Hepatocyte (in vitro differentiated cells): Measurements from ENCODE around the gene EPS8L3. TPM values are rescaled to one million over a fixed set of nuclear protein-coding genes. Genes with fewer than 3 reads are reported as not detected.

ENCODE experiments used
- DNase-seq: peaks from one replicate; pipeline ENCODE4 v3.0.0-alpha.2; 2016; ENCODE audit warnings: low spot score
- H2AFZ ChIP-seq: fragments of 200-600 bp; sonication (generic); 2 replicates; pipeline ENCODE4 v1.6.0; 2016; ENCODE audit warnings: antibody characterized with exemption, mild to moderate bottlenecking
- H3K27ac ChIP-seq: fragments of 200-600 bp; sonication (generic); 2 replicates; pipeline ENCODE4 v1.5.1; 2016; ENCODE audit warnings: mild to moderate bottlenecking
- H3K27me3 ChIP-seq: fragments of 200-600 bp; sonication (generic); 2 replicates; pipeline ENCODE4 v1.6.1; 2016
- H3K36me3 ChIP-seq: fragments of 200-600 bp; sonication (generic); replicated peaks from 2 replicates; pipeline ENCODE4 v1.5.1; 2016; ENCODE audit warnings: low read depth; ENCODE audit not compliant: insufficient read depth
- H3K4me1 ChIP-seq: fragments of 200-600 bp; sonication (generic); 2 replicates; pipeline ENCODE4 v1.5.1; 2016; ENCODE audit warnings: mild to moderate bottlenecking, moderate library complexity; ENCODE audit not compliant: insufficient read depth
- H3K4me2 ChIP-seq: fragments of 200-600 bp; sonication (generic); 2 replicates; pipeline ENCODE4 v1.6.0; 2016
- H3K4me3 ChIP-seq: fragments of 200-600 bp; sonication (generic); 2 replicates; pipeline ENCODE4 v1.5.1; 2016; ENCODE audit warnings: mild to moderate bottlenecking
- H3K79me2 ChIP-seq: fragments of 200-600 bp; sonication (generic); 2 replicates; pipeline ENCODE4 v1.6.0; 2017; ENCODE audit warnings: mild to moderate bottlenecking
- H3K9me2 ChIP-seq: fragments of 200-600 bp; sonication (generic); replicated peaks from 2 replicates; pipeline ENCODE4 v1.6.0; 2017; ENCODE audit warnings: mild to moderate bottlenecking; ENCODE audit not compliant: insufficient read depth
- H3K9me3 ChIP-seq: fragments of 200-600 bp; sonication (generic); 2 replicates; pipeline ENCODE4 v1.5.1; 2016; ENCODE audit warnings: low read depth, mild to moderate bottlenecking
- H4K20me1 ChIP-seq: fragments of 200-600 bp; sonication (generic); 2 replicates; pipeline ENCODE4 v1.6.0; 2016; ENCODE audit warnings: mild to moderate bottlenecking; ENCODE audit not compliant: insufficient read depth, poor library complexity, severe bottlenecking
- EZH2 ChIP-seq: fragments of 200-600 bp; sonication (generic); IDR thresholded peaks from 2 replicates; pipeline ENCODE4 v1.6.1; 2016; ENCODE audit warnings: antibody characterized with exemption, mild to moderate bottlenecking, borderline replicate concordance
- EZH2phosphoT487 ChIP-seq: fragments of 200-600 bp; sonication (generic); IDR thresholded peaks from one replicate; pipeline ENCODE4 v1.6.1; 2018; ENCODE audit warnings: antibody characterized with exemption, mild to moderate bottlenecking, low read depth, moderate library complexity; ENCODE audit not compliant: unreplicated experiment, severe bottlenecking
- WGBS: methylation state at CpG from one replicate; pipeline ENCODE4 v1.1.6; 2016; ENCODE audit warnings: low lambda C conversion rate; ENCODE audit errors: missing lambda C conversion rate; 5-methylcytosine and 5-hydroxymethylcytosine counted together
- polyA plus RNA-seq: library from polyadenylated mRNA; unstranded; fragments of >200 nt; fragmentation: Nextera tagmentation; extraction: Ambion mirVana; gene quantifications from 2 replicates; pipeline ENCODE4 v1.2.1, GENCODE V29; 2016
- total RNA-seq: library from RNA; depleted of rRNA; stranded (reverse); fragments of >200 nt; gene quantifications from 2 replicates; pipeline ENCODE4 v1.2.3, GENCODE V29; 2014
- TF ChIP-seq, protein P1 (sequence below): fragments of 200-600 bp; sonication (generic); IDR thresholded peaks from 2 replicates; pipeline ENCODE4 v1.5.1; 2016; ENCODE audit warnings: antibody characterized with exemption, mild to moderate bottlenecking; ENCODE audit not compliant: poor library complexity

Gene EPS8L3
- total and polyA plus RNA-seq, 2 experiments from 2014 or later = 48.1 to 97.3 TPM

DNA sequence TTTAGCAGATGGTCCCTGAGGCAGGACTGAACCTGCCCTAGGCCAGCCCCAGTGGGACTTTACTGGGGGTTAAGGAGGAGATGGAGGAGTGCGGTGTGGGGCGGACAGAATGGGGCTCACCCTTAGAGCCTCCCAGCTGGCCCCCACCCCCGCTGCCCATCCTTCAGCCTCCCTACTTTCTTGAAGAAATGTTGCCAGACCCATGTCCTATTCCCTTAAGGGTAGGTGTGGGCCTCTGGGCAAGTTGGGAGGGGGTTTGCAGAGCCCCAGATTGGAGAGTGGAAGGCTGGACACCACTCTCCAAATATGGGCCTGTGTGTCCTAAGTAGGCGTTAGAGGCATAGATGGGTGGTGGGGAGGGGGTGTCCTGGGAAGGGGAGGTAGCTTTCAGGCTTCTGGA, 19.2 kb upstream of the EPS8L3 start:
- H2AFZ ChIP-seq = no peak overlapping the region
- H3K4me1 ChIP-seq = peaks cover 24% of the 10 kb centered on the region
- TF ChIP-seq EZH2phosphoT487 = no peak
- TF ChIP-seq, protein P1, sequence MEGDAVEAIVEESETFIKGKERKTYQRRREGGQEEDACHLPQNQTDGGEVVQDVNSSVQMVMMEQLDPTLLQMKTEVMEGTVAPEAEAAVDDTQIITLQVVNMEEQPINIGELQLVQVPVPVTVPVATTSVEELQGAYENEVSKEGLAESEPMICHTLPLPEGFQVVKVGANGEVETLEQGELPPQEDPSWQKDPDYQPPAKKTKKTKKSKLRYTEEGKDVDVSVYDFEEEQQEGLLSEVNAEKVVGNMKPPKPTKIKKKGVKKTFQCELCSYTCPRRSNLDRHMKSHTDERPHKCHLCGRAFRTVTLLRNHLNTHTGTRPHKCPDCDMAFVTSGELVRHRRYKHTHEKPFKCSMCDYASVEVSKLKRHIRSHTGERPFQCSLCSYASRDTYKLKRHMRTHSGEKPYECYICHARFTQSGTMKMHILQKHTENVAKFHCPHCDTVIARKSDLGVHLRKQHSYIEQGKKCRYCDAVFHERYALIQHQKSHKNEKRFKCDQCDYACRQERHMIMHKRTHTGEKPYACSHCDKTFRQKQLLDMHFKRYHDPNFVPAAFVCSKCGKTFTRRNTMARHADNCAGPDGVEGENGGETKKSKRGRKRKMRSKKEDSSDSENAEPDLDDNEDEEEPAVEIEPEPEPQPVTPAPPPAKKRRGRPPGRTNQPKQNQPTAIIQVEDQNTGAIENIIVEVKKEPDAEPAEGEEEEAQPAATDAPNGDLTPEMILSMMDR = no peak
- no peak for TF ChIP-seq EZH2
- no peak overlapping the region for H3K4me2 ChIP-seq
- no peaks in the 10 kb centered on the region for H3K27me3 ChIP-seq
- no peak overlapping the region for H3K4me3 ChIP-seq
- H3K9me3 ChIP-seq = no peaks in the 10 kb centered on the region
- H4K20me1 ChIP-seq = no peaks in the 10 kb centered on the region
- H3K9me2 ChIP-seq = no peaks in the 10 kb centered on the region
- H3K27ac ChIP-seq = no peak overlapping the region
- no peaks in the 10 kb centered on the region for H3K79me2 ChIP-seq
- WGBS = 83% methylated on average over 4 of the region's 4 CpGs
- no peak for DNase-seq
- no peaks in the 10 kb centered on the region for H3K36me3 ChIP-seq

DNA sequence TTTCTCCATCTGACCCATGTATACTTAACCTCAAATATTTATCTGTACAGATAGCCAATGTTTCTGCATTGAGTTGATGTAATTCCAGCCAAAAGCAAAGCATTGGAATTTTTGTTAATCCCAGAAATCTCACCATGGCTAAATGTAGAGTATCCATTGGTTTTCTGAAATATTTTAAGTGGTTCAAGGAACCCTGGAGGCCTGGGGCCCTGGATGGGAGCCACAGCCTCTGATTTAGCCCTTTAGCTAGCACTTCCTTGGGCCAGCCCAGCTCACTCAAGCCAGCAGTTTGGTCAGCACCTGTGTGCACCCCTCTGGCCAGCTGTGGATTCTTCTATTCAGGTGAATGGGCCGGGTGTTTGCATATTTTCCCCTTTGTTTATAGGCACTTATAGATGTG, 18.8 kb upstream of the EPS8L3 start:
- H3K36me3 ChIP-seq = no peaks in the 10 kb centered on the region
- no peak overlapping the region for H2AFZ ChIP-seq
- H3K27me3 ChIP-seq = no peaks in the 10 kb centered on the region
- no peak for DNase-seq
- H3K4me3 ChIP-seq = no peak overlapping the region
- 61% methylated on average over 1 of the region's 1 CpG for WGBS
- H3K79me2 ChIP-seq = no peaks in the 10 kb centered on the region
- no peaks in the 10 kb centered on the region for H3K9me3 ChIP-seq
- no peak overlapping the region for H3K4me2 ChIP-seq
- H3K27ac ChIP-seq = no peak overlapping the region
- TF ChIP-seq EZH2phosphoT487 = no peak
- TF ChIP-seq EZH2 = no peak
- TF ChIP-seq, protein P1 = no peak
- no peaks in the 10 kb centered on the region for H4K20me1 ChIP-seq
- H3K9me2 ChIP-seq = no peaks in the 10 kb centered on the region
- H3K4me1 ChIP-seq = peaks cover 24% of the 10 kb centered on the region

DNA sequence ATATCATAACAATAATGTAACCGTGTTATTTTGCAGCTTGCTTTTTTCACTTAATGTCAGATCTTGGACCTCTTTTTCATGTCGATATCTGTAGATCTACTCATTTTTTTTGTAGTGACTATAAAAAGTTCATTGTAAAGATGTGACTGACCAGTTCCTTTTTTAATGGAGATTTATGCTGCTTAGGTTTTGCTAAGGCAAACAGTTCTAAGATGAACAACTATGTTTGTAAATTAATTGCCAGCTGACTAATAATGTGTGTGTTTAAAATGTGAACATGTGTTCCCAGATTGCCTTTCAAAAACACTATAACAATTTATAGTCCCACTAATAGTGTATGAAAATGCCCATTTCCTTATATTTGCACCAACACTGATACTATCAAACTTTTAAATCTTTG, 18.1 kb upstream of the EPS8L3 start:
- Histone ChIP-seq H4K20me1 (no peaks in the 10 kb centered on the region), H3K4me3 (no peak overlapping the region), H3K4me1 (peaks cover 21% of the 10 kb centered on the region), H3K27ac (no peak overlapping the region), H3K9me2 (no peaks in the 10 kb centered on the region), H3K4me2 (no peak overlapping the region), H3K36me3 (no peaks in the 10 kb centered on the region), H3K9me3 (no peaks in the 10 kb centered on the region), H3K79me2 (no peaks in the 10 kb centered on the region), H3K27me3 (no peaks in the 10 kb centered on the region), H2AFZ (no peak overlapping the region)
- TF ChIP-seq EZH2 = no peak
- TF ChIP-seq, protein P1 = no peak
- TF ChIP-seq EZH2phosphoT487 = no peak
- DNase-seq = no peak
- WGBS = 84% methylated on average over 2 of the region's 2 CpGs

DNA sequence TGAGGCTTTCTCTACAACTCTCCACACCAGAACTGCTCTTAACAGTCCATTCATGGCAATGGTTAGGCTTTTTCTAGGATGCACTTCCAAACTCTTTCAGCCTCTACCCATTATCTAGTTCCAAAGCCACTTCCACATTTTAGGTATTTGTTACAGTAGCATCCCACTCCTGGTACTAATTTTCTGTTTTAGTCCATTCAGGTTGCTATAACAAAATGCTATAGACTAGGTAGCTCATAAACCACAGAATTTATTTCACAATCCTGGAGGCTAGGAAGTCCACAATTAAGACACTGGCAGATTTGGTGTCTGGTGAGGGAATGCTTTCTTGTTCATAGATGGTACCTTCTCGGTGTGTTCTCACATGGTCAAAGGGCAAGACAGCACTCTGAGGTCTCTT, 17.3 kb upstream of the EPS8L3 start:
- Histone ChIP-seq H2AFZ (no peak overlapping the region), H3K9me2 (no peaks in the 10 kb centered on the region), H3K4me3 (no peak overlapping the region), H3K36me3 (no peaks in the 10 kb centered on the region), H3K4me1 (peaks cover 12% of the 10 kb centered on the region), H3K27me3 (no peaks in the 10 kb centered on the region), H3K9me3 (no peaks in the 10 kb centered on the region), H3K27ac (no peak overlapping the region), H3K79me2 (no peaks in the 10 kb centered on the region), H3K4me2 (no peak overlapping the region), H4K20me1 (no peaks in the 10 kb centered on the region)
- TF ChIP-seq EZH2 (no peak), EZH2phosphoT487 (no peak)
- TF ChIP-seq, protein P1 = no peak
- no peak for DNase-seq
- WGBS = 100% methylated on average over 1 of the region's 1 CpG
